T-helper 2 cell treated with Interferon-gamma antibody and Interleukin-4, amounts not matched to agents 100 ng/mL and 5 ng/mL, for 36 hours (primary cell): Measurements from ENCODE around the gene ESPN. TPM values are rescaled to one million over a fixed set of nuclear protein-coding genes. Genes with fewer than 3 reads are reported as not detected.

ENCODE experiments used
- intact Hi-C: fragments of 100-400 bp; cut with micrococcal nuclease; formaldehyde crosslinking; loops from one replicate; pipeline ENCODE4 v1.15.1; 2023
- total RNA-seq: library from RNA; stranded (reverse); gene quantifications from 2 replicates; pipeline ENCODE4 v1.2.3, GENCODE V29; 2022

The ESPN gene
- total RNA-seq, 1 donor from 2014 or later, result 1.1 TPM

DNA sequence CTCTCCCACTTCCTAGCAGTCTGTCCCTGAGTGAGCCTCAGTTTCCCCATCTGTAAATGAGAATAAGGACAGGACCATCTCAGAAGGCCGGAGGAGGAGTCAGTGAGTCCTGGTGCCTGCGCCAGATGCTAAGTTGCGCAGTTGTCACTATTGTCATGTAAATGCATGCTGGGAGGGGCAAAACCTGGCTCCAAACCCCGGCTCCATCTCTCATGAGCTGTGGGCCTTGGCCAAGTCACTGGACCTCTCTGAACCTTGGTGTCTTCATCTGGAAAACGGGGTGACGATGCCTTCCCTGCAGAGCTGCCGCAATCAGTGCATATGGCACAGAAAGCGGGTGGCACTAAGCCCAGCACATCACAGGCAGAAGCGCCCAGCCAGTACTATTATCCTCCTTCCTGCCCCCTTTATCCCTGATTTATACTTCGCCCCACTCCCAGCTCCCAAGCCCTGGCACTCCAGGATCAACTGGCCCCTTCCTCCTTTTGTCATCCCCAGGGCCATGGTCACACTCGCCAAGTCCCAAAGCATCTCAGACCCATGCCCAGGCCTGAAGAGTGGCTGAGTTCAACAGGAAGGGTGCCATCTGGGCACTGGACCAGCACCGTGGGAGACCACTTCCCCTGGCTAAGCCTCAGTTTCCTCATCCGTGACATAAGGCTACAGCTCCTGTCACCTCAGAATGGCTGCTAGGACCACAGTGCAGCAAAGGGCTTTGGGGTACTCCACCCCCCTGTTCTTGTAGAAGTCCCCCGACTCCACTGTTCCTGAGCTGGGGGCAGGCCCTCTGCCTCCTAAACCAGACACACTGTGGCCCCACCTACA, 71.2 kb downstream of the ESPN start:
- intact Hi-C loops, result no loop called here

DNA sequence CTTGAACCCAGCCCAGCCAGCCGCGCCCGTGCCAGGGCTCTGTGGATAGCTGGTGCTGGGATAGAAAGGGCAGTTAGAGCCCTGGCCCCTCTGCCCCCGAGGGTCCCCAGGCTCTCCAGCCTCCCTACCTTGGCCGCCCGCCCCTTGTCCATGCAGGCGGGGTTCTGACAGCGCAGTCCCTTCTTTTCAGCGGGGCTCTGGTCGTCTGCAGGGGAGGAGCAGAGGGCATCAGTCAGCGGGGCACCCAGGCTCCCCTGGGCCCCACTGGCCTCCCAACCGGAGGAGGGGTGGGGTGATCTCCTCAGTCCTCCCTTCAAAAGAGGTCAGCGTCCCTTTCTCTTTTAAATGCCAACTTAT, 71.8 kb downstream of the ESPN start:
- intact Hi-C loops, result no loop called here

DNA sequence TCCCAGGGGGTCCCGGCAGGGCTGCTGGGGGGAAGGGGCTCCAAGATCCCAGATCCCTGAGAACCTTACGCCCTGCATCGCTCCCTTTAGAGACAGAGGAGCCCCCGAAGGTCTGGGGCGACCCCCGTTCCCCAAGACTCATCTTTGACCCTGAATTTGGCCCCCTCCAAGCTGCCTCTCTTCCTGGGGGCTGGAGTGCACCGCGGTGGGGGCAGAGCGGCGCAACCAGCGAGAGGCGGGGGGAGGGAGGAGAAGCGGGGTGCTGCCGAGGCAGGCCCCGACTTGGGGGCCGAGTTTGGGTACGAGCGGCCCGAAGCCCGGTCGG, 72.3 kb downstream of the ESPN start:
- intact Hi-C loops, result no loop called here

DNA sequence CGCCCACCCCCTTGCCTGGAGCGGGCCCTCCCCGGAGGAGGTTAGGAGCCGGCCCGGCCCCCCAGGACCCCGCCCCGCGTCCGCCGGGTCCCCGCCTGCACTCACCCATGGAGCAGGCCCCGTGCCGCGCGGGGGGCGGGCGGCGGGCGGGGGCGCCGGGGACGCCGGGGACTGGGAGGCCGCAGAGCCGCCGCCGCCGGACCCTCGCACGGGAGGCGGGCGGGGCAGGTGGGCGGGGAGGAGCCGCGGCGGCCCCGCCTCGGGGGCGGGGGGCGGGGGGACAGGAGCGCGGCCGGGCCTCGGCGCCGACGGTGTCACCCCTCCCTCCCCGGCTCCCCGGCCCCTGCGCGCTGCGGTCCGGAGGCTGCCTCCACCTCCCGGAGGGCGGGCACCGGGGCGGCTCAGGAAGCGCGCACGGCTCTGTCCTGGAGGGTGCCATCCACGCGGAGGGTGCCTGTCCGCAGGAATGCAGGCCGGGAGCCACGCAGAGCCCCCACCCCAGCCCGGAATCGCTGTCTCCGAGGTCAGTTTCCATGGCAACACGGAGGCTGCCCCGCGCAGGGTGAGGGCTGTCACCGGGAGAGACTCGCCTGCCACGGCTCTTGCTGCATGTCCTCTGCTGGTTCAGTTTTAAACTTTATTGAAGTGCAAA, 72.8 kb downstream of the ESPN start:
- intact Hi-C loops, result no loop called here

DNA sequence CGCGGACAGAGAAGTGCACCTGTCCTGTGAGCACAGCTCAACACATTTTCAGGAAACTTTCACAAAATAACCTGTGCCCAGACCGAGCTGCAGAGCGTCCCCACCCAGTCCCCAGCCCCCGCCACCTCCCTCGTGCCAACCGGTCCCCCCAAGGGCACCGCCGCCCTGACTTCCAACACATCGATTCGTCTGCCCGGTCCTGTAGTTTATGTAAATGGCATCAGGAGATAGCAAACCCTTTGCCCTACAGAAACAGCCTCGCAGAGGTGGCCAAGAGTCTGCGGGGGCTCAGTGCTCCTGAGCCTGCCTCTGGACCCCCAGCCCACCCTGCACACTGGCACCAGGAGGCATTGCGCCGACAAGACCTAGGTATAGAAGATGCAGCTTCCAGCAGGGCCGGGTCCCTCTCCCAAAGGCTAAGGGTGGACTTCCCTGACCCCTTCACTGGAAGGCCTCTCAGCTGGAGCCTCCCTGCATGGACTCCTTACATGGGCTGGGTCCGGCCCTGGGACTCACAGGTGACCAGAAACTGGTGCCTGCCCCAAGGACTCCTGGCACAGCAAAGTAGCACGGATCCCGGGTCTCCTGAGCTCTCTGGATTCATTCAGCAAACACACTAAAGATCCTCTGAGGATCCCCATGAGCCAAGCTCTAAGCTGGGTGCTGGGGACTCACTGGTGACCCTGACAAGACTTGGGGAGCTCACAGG, 73.4 kb downstream of the ESPN start:
- intact Hi-C loops, result no loop called here

DNA sequence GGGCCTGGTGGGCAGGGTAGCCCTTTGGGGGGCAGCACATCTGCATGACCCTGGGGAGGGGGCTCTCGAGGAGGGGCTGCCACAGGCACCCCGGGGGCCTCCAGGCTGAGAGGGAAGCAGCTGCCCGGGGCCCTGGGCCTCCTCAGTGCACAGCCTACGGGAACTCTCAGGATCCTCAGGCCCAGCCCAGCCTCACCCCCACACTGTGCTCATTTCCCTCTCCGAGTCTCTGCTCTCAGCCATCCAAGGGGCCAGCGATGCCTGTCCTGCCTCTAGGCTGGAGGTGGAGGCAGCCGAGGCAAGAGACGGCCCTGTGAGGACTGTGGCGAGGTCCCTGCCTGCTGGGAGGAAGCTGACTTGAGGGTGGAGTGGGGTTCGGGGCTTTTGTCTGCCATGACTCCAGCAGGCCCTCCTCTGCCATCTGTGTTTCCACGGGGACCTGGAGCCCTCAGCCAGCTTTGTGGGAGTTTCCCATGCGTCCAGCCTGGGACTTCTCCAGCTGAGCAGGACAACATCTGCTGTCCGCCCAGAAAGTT, 74.1 kb downstream of the ESPN start:
- intact Hi-C loops, result no loop called here

DNA sequence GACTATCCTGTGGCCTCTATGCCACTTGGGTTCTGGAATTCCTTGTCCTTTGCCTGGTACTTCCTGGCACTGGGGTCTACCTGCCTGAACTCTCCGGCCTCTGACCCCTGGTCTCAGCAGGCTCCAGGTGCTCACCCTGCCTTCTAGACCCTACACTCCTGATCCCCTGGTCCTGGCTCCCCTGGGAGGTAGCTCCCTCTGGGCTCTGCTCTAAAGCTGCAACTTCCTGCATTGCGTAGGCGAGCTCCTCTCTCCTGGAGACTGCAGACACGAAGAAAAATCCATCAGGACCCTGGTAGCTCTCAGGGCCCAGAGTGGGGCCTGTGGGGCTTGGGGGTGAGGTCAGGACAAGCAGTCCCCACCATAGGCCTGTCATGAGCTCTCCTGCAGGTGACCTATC, 74.7 kb downstream of the ESPN start:
- intact Hi-C loops, result no loop called here

DNA sequence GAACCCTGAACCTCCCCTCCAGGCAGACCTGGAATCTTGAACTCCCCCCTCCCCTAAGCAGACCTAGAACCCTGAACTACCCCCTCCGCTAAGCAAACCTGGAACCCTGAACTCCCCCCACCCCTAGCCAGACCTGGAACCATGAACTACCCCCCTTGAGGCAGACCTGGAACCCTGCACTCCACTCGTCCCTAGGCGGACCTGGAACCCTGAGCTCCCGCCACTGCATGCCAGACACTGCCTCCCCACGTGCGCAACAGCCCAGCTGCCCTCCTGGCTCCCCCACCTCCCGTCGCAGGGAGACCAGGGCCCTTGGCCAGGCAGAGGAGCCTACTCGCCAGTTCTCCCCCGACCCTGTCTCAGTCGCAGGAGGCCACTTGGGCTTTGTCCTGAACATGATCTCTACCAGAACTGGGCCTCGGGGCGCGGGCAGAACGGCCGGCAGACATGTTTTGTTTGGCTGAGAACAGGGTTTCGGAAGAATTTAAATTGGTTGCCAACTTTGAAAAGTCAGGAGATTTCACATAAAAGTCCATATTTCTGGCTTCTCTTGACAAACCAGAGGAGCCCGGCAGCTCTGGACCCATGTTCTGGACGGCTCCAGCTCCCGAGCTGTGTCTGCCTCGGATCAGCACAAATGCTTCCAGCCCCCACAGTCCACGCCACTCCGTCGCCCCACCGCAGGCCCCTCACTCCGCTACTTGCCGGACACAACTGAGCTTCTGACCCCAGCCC, 76.1 kb downstream of the ESPN start:
- intact Hi-C loops, result no loop called here

DNA sequence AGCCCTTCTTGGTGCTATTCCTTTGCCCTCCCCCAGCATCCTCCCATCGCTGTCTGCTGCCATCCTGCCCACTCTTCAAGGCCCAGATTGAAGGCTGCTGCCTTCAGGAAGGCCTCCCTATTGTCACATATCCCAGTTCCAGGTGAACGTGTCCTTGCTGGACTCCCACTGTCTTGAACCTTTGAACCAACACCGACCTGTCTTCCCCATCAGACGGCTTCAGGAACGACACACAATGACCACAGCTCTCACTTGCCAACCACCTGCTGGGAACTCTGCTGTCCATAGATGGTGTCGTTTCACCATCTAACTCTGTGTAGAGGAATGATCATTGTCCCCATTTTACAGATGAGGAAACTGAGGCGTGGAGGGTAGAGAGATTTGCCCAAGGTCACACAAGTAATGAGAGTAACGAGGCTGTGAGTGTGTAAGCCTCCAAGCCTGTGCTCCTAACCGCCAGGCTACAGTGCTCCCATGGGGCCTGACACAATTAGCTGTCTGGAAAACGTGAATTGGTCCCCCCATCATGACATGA, 76.8 kb downstream of the ESPN start:
- intact Hi-C loops, result no loop called here

DNA sequence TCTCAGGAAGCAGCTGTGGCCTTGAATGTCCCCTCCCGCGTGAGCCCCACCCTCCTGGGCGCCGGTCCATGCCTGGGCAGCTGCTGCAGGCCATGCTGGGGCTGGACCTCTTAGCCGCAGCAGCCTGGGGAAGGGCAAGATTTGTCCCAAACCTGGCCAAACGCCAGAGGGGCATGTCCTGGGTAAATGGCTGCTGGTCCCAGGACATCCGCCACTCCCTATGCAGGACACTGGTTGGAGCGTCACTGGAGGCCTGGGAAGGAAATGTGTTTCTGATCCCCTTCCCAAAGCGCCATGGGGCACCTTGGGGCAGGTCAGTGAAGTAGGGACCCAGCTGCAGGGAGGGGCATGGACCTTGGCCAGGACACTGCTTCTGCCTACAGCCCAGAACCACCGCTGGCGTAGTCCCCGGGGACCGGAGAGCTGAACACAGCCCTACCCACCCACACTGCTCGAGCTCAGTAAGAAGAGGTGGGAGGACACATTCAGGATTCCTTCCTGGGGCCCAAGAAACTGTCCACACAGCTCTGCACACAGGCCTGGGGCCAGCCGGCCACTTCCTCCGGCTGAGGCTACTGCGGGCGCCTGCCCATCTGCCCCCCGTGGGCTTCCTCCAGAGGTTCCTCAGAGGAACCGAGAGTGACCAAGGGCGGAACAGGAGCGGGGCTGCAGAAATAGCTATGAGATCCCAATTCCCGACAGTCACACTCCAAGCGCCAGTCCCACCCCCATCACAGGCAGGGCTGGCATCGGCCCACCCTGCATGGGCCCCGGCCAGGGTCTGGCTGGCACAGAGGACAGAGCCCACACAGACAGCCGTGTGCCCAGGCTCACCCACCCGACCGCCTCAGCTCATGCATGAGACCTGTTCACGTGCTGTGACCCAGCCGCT, 77.7 kb downstream of the ESPN start:
- intact Hi-C loops, result no loop called here

DNA sequence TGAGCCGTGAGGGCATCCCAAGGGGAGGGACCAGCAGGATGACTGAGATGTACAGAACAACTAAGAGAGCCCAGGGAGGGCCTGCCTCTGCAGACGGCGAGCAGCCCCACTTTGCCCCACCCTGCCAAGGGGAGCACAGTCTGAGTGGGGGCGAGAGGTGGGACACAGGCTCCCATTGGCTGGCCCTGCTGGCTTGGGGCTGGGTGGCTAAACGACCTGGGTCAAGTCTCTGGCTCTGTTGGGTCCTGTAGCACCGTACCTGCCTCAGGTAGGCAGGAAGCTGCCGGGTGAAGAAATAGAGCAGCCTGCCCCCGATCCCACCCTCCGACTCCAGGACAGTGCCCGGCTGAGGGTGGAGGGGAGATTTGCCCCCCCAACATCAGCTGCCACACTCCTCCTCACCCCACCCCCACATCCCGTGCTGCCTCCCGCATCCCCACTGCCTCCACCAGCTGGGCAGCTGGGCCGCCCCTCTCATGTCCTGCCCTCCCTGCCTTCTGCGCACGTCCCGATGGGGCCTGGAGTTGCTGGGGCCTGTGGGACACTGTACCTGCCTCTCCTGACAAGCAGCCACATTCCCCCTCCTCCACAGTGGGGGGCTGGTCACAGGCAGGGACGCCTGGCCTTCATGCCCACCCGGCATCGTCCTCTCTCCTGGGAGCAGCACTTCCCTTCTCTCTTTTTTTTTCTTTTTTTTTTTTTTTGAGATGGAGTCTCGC, 79.5 kb downstream of the ESPN start:
- intact Hi-C loops, result no loop called here

DNA sequence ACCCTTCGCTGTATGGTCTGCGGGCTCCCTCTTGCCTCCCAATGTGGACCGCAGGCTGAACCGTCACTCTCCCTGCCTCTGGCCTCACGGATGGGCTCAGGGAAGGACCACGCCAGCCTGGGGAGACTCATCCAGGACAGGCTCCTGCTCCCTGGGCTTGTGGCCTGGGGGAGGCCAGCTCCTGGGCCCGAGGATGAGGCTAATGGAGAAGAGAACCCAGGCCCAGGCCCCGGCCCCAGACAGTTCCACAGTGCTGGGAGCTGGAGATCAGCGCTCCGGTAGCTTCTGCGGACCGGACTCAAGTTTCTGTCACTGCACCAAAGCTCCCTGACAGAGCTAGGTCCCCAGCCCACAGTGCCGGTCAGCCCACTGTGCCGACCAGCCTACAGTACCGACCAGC, 80.3 kb downstream of the ESPN start:
- intact Hi-C loops, result no loop called here

DNA sequence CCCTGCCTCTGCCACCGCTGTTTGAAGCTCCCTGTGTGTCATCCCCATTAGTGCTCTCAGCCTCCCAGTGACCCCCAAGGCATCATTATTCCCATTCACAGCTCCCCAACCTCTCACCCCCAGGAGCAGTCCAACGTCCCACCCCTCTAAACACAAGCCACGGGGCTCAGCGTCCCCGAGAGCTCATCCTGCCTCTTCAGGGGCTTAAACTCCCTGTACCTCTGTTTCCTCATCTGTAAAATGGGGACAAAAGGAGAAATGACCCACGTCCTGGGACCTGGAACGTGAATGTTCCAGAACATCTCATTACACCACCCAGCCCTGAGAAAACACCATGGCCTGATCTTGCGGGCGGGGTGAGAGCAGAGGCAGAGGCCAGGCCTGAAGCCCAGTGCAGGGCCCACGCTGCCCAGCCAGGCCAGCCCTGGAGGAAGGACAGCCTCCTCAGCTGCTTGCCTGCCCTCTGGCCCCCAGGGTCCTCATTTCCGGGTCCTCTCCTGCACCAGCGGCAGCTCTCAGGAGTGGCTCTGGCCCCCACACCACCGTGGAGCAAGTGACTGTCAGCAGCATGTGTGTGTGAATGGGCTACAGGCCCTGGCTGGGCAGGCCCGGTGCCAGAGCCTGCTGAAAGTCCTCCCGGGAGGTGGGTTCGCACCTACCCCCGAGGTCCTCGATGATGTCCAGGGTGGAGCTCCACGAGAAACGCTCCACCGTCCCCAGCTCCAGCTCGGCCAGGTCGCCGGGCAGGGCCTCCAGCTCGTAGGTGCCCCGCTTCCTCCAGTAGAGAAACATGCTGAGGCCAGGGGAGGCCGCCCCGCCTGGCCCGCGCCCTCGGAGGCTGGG, 81.0 kb downstream of the ESPN start:
- intact Hi-C loops, result no loop called here

DNA sequence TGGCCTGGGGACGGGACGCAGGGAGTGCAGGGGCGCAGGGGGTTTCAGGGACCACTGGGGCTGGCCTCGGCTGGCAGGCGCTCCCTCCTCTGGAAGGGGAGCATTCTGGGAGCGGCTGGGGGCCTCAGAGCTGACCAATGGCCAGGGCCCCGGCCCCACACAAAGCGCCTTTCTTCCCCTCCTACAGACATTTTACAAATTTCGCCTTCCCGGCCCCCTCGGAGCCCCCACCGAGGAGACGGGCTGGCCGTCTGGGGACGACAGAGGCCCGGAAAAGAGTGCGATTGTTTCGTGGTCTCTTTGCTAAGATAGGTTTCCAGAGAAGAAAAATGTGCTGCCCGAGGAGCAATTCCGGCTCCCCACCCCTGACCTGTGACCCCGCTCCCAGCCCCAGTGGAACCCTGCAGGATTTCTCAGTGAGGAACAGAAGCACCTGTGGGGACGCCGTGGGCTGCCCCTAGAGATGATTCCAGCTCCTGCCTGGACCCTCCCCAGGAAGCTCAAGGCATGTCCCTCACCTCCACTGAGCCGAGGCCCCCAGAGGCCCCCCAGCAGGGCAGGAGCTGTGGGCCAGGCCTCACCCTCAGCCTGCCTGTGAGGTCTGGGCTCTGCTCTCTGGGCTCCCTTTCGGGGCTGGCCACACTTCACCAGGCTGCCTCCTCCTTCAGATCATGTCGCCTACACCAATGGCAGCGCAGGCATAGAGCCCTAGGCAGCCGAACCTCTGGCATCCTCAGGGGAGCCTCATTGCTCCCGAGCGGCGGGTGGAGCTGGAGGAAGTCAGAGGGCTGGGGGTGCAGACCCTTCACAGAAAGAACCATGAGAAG, 81.8 kb downstream of the ESPN start:
- intact Hi-C loops, result no loop called here

DNA sequence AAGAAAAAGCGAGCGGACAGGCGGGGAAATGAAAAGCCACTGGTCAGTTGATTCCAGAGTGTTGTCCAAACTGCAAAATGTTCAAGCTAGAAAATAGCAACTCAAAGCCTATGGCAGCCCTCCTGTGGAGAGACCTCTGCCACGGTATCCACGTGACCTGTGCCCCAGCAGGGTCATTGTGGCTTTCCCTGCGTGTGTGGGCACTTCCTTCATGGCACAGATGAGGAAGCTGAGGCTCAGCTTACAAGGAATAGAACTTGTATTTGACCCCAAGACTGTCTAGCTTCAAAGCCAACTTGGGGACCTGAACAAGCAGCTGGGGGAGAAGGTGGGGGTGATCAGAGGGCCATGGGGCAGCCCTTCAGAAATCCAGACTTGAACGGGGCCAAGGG, 82.5 kb downstream of the ESPN start:
- intact Hi-C loops, result no loop called here

DNA sequence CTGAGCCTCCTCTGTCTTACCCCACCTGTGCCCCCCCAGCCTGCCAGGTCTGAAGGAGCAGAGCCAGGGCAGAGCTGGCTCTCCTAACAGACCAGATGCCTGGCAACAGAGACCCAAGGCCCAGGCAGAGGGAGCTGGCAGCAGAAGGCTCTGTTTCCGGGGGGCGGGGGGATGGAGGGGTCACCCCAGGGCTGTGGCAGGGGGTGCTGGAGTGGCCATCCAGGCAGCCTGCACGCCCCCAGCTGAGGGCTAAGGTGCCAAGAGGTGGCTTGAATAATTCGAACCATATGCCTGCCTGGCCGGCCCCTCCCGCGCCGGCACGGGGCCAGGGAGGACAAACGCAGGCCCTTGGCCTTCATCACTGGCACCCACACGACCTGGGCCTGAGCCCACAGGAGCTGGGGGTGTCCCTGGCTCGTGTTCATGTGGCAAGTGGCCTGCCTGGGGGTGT, 82.9 kb downstream of the ESPN start:
- intact Hi-C loops, result no loop called here

DNA sequence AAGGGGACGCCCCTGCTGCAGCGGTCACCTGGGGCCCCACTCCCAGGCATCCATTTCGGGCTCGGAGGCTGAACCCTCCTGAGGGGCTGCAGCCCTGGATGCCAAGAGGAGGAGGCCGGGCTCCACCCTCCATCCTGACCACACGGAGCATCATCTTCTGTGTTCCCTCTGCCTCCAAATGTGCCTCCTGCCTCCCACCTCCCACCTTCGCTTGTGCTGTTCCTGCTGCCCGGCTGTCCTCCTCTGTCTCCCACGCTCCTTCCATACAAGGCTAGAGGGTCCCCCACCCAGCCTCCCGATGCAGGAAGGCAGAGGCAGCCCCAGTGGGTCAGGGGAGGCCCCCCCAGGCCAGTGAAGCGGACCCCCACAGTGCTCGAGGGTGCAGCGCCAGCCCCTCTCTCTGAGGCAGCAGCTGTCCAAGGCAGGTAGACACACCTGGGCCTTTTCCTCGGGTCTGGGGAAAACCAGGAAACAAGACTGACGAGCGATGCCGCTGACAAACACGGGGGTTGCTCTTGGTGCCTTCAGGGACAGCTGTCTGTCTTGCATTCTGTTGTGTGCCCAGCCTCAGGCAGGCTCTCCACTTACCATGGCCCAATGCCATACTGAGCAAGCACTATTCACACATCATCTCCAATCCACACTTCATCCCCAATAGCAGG, 83.7 kb downstream of the ESPN start:
- intact Hi-C loops, result no loop called here
